B cell (primary cell): ENCODE measurements around the gene TRIM4. TPM values are rescaled to one million over a fixed set of nuclear protein-coding genes. Genes with fewer than 3 reads are reported as not detected.
"Not testable (repeated sequence)": the region's sequence is repeated elsewhere in the genome, so short reads cannot be mapped to it uniquely, and the experiment has no call there.

Source experiments
- ATAC-seq: fragments of 200-7000 bp; cut with Tn5 transposase; one replicate; pipeline ENCODE4 v1.10.0; 2021; ENCODE audit warnings: low read depth, mild to moderate bottlenecking, moderate number of reproducible peaks, moderate library complexity
- CTCF ChIA-PET: fragments of 350-600 bp; sonication (Branson Sonifier 250); formaldehyde crosslinking; loops from one replicate; lab custom pipeline; 2021; ENCODE audit warnings: antibody characterized with exemption, inconsistent platforms; lab: Charles Lee
- POLR2A ChIA-PET: fragments of 350-600 bp; sonication (Branson Sonifier 250); formaldehyde crosslinking; loops from one replicate; lab custom pipeline; 2021; ENCODE audit warnings: antibody characterized with exemption; lab: Charles Lee
- DNase-seq: peaks from one replicate; pipeline ENCODE4 v3.0.0; 2013
- H2AFZ ChIP-seq: 2 replicates; pipeline ENCODE4 v1.6.1; 2012; ENCODE audit warnings: mild to moderate bottlenecking, low read depth, low read length; ENCODE audit not compliant: insufficient read depth, poor library complexity, severe bottlenecking
- H3K27ac ChIP-seq, 2 donors: 1 replicate in 1 of 2; 2 replicates in 1 of 2; pipeline ENCODE4 v1.5.1; 2012 to 2013; ENCODE audit warnings: low read length in 2 of 2, mild to moderate bottlenecking in 2 of 2, moderate library complexity in 1 of 2
- H3K27me3 ChIP-seq, 4 experiments: fragments of 200-600 bp in 1 of 4; sonication (generic) in 1 of 4; replicated peaks in 1 of 4; 1 replicate in 2 of 4; 2 replicates in 2 of 4; pipeline versions ENCODE4 v1.6.1 to v1.7.0; 2013 to 2016; ENCODE audit warnings: low read length in 3 of 4, mild to moderate bottlenecking in 2 of 4, mixed read lengths in 1 of 4, moderate library complexity in 1 of 4; ENCODE audit not compliant: insufficient read depth in 4 of 4, control insufficient read depth in 3 of 4; ENCODE audit errors: control extremely low read depth in 1 of 4
- H3K36me3 ChIP-seq, 2 experiments: replicated peaks in 1 of 2; 1 replicate in 1 of 2; 2 replicates in 1 of 2; pipeline versions ENCODE4 v1.6.1 to v1.7.1; 2013; ENCODE audit warnings: low read length in 1 of 2; ENCODE audit not compliant: insufficient read depth in 2 of 2, control insufficient read depth in 1 of 2; ENCODE audit errors: control extremely low read depth in 1 of 2, extremely low read depth in 1 of 2
- H3K4me1 ChIP-seq, 2 donors: fragments of 200-600 bp in 1 of 2; sonication (generic) in 1 of 2; 1 replicate in 1 of 2; 2 replicates in 1 of 2; pipeline versions ENCODE4 v1.5.1 to v1.6.1; 2013 to 2017; ENCODE audit warnings: low read length in 2 of 2; ENCODE audit not compliant: control insufficient read depth in 2 of 2, insufficient read depth in 2 of 2
- H3K4me2 ChIP-seq: replicated peaks from 2 replicates; pipeline ENCODE3; 2012; ENCODE audit warnings: mild to moderate bottlenecking, low read depth, low read length; ENCODE audit not compliant: poor library complexity, severe bottlenecking
- H3K4me3 ChIP-seq, 5 experiments: fragments of 200-600 bp in 1 of 5; sonication (generic) in 1 of 5; 1 replicate in 3 of 5; 2 replicates in 2 of 5; pipeline versions ENCODE4 v1.5.1 to v1.7.0; 2011 to 2016; ENCODE audit warnings: low read length in 4 of 5, mild to moderate bottlenecking in 4 of 5, low read depth in 2 of 5, control low read depth in 1 of 5, moderate library complexity in 1 of 5; ENCODE audit not compliant: insufficient read depth in 1 of 5; ENCODE audit errors: control extremely low read depth in 1 of 5, extremely low read depth in 1 of 5
- H3K79me2 ChIP-seq: fragments of 200-600 bp; sonication (generic); one replicate; pipeline ENCODE4 v1.6.0; 2016; ENCODE audit warnings: low read length; ENCODE audit not compliant: control insufficient read depth, insufficient read depth
- H3K9ac ChIP-seq: fragments of 200-600 bp; sonication (generic); 2 replicates; pipeline ENCODE4 v1.6.1; 2017; ENCODE audit warnings: mild to moderate bottlenecking, low read length, moderate library complexity
- H3K9me3 ChIP-seq, 3 donors: one replicate each; pipeline versions ENCODE4 v1.6.1 to v1.7.1; 2013; ENCODE audit warnings: low read length in 2 of 3; ENCODE audit not compliant: control insufficient read depth in 2 of 3, insufficient read depth in 1 of 3; ENCODE audit errors: control extremely low read depth in 1 of 3
- H4K20me1 ChIP-seq: 2 replicates; pipeline ENCODE4 v1.6.0; 2012; ENCODE audit warnings: mild to moderate bottlenecking, low read length; ENCODE audit not compliant: insufficient read depth, control insufficient read depth, poor library complexity, severe bottlenecking
- H3K27ac Mint-ChIP-seq: one replicate; pipeline ENCODE4 v1.8.0; 2021; ENCODE audit warnings: mixed read lengths
- H3K27me3 Mint-ChIP-seq: one replicate; pipeline ENCODE4 v1.8.0; 2021; ENCODE audit warnings: mixed read lengths
- H3K4me1 Mint-ChIP-seq: one replicate; pipeline ENCODE4 v1.8.0; 2021; ENCODE audit warnings: mixed read lengths
- H3K4me3 Mint-ChIP-seq: one replicate; pipeline ENCODE4 v1.8.0; 2021; ENCODE audit warnings: mixed read lengths
- H3K9me3 Mint-ChIP-seq: one replicate; pipeline ENCODE4 v1.8.0; 2022; ENCODE audit warnings: mixed read lengths; ENCODE audit not compliant: insufficient read depth
- CTCF ChIP-seq: fragments of 200-600 bp; IDR thresholded peaks from one replicate; pipeline ENCODE4 v1.8.0; 2022; ENCODE audit warnings: antibody characterized with exemption, mild to moderate bottlenecking
- EZH2 ChIP-seq: IDR thresholded peaks from 2 replicates; pipeline ENCODE4 v1.6.1; 2012; ENCODE audit warnings: borderline replicate concordance, low read depth, mild to moderate bottlenecking, moderate library complexity, low read length; ENCODE audit not compliant: insufficient read depth, poor library complexity, severe bottlenecking
- WGBS: methylation state at CpG from one replicate; pipeline ENCODE4 v1.1.5; 2013; ENCODE audit warnings: missing lambda C conversion rate; ENCODE audit not compliant: insufficient coverage; 5-methylcytosine and 5-hydroxymethylcytosine counted together
- intact Hi-C: fragments of 100-400 bp; cut with micrococcal nuclease; formaldehyde crosslinking; loops from one replicate; pipeline ENCODE4 v1.10.0; 2022
- polyA plus RNA-seq: library from polyadenylated mRNA; depleted of rRNA; stranded (reverse); fragments of >200 nt; gene quantifications from 2 replicates; pipeline ENCODE4 v1.2.3, GENCODE V29; 2012
- total RNA-seq, 2 donors: library from RNA; stranded (reverse); fragments of 120-200 nt in 1 of 2; gene quantifications; 1 replicate in 1 of 2; 2 replicates in 1 of 2; pipeline versions ENCODE4 v1.2.3 to v1.2.4, GENCODE V29; 2013 to 2022

The TRIM4 gene
- total and polyA plus RNA-seq, 2 donors (not counting 1 experiment from before 2014, with no cell fraction given): 14.2 to 56.7 TPM

- no peaks in the 10 kb centered on the region for H3K4me1 ChIP-seq
- TF ChIP-seq CTCF (no peak), EZH2 (no peak)
- no CpG with 5 or more reads among the region's 1 CpG for WGBS
- H3K27ac Mint-ChIP-seq: no peak overlapping the region
- ATAC-seq: no peak
- no peak overlapping the region for H3K4me2 ChIP-seq
- no peaks in the 10 kb centered on the region for H3K79me2 ChIP-seq
- H3K36me3 ChIP-seq: no peaks in the 10 kb centered on the region
- ChIA-PET CTCF (no interaction called here), POLR2A (no interaction called here)
- no peaks in the 10 kb centered on the region for H4K20me1 ChIP-seq
- peaks cover 0 to 4% (median 2%) of the 10 kb centered on the region in 4 experiments for H3K27me3 ChIP-seq
- peaks cover 50% of the 10 kb centered on the region for H3K27me3 Mint-ChIP-seq
- no peaks in the 10 kb centered on the region for H3K4me1 Mint-ChIP-seq
- no peak overlapping the region for H2AFZ ChIP-seq
- no peak for DNase-seq
- intact Hi-C loops: no loop called here
- peaks cover 0 to 5% (median 3%) of the 10 kb centered on the region in 3 donors for H3K9me3 ChIP-seq
- no peak overlapping the region for H3K4me3 Mint-ChIP-seq
- no peak overlapping the region for H3K27ac ChIP-seq
- H3K4me3 ChIP-seq: no peak overlapping the region
- H3K9ac ChIP-seq: no peak overlapping the region
- peaks cover 5% of the 10 kb centered on the region for H3K9me3 Mint-ChIP-seq
Measured at GRCh38 chr7:99868246-99868645, 51.1 kb downstream of the TRIM4 start.

GRCh38 chr7:99867477-99867876 lies 51.9 kb downstream of the TRIM4 start:
- H3K4me3 Mint-ChIP-seq, H4K20me1 ChIP-seq, H3K9ac ChIP-seq, H3K4me3 ChIP-seq, H3K4me2 ChIP-seq, intact Hi-C loops, H3K36me3 ChIP-seq, ATAC-seq, H3K79me2 ChIP-seq, POLR2A ChIA-PET, H2AFZ ChIP-seq, H3K4me1 ChIP-seq, H3K27me3 ChIP-seq, CTCF ChIA-PET, H3K27ac ChIP-seq, H3K4me1 Mint-ChIP-seq, DNase-seq, H3K9me3 ChIP-seq, H3K27ac Mint-ChIP-seq, H3K9me3 Mint-ChIP-seq: not testable (repeated sequence)
- no CpG with 5 or more reads among the region's 2 CpGs for WGBS
- peaks cover 47% of the 10 kb centered on the region for H3K27me3 Mint-ChIP-seq
